GM19372 (cell line): ENCODE data around the gene ABCC1.
"Not testable (repeated sequence)": the region's sequence is repeated elsewhere in the genome, so short reads cannot be mapped to it uniquely, and the experiment has no call there.

ENCODE experiments used
- ATAC-seq: cut with Tn5 transposase; IDR thresholded peaks from one replicate; pipeline ENCODE4 v1.9.1; 2021; ENCODE audit warnings: mild to moderate bottlenecking, low read depth, moderate library complexity; ENCODE audit not compliant: unreplicated experiment

The ABCC1 gene

DNA sequence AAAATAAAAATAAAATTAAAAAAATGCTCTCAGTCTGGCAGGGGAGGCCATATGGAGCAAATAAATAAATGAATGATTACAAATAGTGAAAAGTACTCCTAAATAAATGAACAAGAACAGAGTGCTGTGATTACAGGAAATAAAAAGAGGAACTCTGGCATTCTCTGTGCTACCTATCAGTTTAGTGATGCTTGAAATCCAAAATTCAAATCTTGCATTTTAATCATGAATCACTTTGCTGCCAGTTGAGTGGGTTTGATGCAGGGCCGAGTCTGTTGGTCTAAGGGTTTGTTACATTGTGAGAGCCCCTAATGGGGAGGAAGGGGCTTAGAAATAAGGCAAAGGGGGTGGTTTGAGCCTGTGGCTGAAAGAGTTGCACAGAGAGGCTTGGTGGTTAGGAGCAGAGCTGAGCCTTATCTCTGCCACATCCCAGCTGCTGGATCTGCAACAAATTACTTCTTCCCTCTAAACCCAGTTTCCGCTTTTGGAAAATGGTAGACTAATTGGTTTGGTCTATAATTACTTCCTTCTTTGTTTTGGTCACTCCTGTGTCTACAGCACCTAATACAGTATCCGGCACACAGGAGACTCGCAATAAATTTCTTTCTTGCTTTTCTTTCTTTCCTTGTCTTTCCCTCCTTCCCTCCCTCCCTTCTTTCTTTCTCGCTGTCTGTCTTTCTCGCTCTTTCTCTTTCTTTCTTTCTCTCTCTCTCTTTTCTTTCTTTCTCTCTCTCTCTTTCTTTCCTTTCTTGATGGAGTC lies 6.3 kb upstream of the ABCC1 start:
- no peak for ATAC-seq

DNA sequence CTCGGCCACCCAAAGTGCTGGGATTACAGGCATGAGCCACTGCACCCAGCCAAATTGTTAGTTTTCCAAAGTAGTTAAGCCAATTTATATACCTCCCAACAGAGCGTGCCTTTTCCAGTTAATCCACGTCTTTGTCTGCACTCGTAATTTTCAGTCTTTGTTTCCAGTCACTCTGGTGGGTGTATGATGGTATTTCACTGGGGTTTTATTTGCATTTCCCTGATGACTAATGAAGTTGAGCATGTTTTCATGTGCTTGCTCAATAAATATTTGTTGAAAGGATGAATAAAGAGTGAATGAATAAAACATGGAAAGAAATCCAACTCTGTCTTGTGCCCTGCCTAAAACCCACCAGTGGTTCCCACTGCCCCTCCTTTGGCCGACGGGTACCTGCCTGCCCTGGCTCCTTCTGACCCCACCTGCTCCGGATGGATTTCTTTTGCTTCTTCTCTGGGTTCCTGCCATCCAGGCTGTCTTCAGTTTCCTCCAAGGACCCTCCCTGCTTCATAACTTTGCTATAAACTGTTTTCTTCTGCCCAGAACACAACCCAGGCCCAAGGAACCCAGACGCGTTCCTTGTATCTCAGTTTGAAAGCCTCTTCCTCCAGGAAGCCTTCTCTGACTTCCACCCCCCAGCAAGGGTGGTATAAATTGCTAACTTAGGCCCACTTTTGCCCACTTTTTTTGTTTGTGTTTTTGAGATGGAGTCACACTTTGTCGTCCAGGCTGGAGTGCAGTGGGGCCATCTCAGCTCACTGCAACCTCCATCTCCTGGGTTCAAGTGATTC lies 3.0 kb upstream of the ABCC1 start:
- no peak for ATAC-seq

DNA sequence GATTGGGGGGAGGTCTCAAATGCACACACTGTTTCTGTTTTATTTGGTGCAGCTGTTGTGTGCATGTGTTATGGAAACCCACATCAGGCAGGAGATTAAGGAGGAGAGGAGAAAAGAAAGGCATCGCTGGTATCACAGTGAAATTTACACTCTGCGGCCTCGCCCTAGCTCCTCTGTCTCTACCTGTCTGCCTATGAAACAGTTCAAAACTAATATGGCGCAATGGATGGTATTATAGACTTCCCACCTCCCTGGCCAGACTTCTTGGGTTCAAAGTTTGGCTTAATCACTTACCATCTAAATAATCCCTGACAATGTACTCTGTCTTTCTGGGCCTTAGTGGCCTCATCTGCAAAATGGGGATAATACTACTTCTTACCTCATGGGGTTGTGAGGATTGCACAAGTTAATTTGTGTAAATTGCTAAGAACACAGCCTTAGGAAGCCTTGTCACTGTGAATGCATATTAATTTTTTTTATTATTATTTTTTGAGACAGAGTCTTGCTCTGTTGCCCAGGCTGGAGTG lies 1.4 kb upstream of the ABCC1 start:
- ATAC-seq: no peak

DNA sequence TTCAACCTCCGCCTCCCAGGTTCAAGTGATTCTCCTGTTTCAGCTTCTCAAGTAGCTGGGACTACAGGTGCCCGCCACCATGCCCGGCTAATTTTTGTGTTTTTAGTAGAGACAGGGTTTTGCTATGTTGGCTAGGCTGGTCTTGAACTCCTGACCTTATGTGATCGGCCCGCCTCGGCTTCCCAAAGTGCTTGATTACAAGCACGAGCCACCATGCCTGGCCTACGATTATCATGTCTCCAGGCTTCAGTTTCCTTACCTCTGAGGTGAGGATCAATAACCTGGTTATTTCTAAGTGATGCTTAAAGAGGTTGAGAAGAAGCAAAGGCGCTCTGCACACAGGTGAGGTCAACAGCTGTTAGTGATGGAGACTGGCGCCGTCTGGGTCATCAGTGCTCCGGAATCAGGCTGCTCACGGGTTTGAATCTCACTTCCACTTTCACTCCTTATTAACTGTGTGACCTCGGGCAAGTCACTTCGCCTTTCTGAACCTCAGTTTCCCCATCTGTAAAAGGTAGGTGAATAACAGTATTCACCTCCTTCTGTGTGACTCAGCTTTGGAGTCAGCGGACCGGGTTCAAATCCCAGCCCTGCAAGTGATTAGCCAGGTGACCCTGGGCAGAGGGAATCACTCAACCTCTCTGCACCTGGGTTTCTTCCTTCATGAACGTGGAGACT lies 745 bp upstream of the ABCC1 start:
- peak; percentile 32 for ATAC-seq

DNA sequence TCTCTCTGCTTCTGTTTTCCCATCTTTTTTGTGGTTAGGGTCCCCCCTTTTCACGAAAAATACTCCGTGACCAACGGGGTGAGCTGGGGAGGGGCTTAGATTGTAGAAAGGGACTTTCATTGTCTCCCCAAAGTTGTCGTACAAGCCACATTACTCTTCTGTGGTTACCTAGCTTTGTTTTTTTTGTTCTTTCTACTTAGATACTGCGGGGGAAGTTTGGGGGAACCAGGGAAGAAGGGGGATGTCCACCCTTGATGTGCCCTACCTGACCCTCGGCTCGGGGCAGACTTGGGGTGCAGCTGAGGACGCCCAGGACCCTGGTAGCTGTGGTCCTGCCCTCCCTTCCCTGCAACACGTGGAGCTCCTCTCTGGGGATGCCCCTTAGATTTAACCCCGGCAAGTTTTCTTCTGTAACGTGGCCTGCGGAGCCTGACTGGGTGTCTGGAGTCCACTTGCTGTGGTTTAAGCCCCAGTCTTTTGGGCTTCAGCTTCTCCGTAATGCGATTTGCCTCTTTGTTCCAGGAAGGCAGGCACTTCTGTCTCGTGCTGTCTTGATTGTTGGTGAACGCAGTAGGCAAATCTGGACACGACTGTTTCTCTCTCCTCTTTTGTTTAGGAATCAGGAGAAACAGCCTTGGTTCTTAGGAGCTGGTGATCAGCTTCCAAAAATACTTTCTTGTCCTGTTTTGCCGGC lies 892 bp downstream of the ABCC1 start:
- no peak for ATAC-seq

DNA sequence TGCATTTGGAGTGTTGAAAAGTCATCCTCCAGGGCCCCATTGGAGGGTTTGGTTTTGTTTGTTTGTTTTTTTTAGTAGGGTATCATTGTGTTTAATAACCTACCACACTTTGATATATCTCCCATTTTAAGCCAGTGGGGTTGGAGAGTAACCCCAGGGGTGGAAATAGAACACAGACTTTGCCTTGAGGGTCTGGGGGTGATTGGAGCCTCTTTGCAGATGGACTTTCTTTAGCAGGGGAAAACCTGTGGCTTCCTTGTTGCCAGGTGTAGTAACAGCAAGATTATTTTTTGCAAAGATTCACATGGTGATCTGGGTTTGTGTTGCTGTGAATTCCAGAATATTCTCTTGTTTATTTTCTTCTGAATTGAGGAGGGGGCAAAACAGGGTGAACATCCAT lies 1.5 kb downstream of the ABCC1 start:
- ATAC-seq: no peak

DNA sequence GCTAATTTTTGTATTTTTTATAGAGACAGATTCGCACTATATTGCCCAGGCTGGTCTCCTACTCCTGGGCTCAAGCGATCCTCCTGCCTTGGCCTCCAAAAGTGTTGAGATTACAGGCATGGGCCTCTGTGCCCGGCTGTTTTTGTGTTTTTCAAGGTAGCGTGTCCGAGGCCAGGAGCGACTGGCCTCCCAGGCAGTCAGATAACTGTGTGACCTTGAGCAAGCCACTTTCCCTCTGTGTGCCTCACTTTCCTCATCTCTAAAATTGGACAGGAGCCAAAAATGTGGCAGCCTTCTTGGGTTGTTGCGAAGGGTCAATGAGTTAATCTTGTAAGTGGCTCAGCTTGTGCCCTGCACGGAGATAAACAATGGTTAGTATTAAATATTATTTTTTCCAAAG lies 2.4 kb downstream of the ABCC1 start:
- no peak for ATAC-seq

DNA sequence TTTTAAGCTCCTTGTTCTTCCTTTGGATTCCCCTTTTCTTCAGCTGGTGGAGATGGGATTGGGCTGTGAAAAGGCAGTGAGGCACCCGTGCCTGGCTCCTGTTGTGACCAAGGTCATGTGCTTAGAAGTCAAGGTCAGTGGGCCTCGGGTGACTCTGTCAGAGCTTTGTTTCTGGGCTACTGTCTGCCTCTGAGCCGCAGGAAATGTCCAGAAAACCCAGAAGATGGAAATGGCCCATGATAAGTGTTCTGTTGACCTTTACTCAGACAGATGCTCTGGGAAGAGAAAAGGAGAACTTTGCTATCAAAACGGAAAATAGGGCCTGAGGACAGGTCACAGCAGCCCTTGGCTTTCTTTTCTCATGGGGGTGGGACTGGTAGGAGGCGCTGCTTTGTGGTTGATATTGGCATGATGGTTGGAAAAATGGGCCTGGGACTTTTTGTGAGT lies 2.9 kb downstream of the ABCC1 start:
- no peak for ATAC-seq

DNA sequence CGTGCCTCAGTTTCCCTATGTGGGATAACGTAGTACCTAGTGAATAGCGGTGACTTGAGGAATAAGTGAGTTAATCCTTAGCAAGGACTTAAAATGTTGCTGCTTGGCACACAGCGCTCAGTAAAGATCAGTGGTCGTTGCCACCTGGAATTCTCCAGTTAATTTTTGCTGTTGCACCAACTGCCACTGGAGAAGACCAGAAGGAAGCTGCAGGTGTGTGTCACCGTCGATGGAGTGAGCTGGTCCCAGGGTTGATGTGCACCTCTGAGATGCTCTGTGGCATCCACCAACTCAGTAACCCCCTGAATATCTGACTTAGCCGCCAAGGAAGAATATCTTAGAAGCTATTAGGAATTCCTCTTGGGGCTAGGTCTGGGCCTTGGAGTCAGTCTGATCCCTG lies 4.1 kb downstream of the ABCC1 start:
- ATAC-seq: no peak

DNA sequence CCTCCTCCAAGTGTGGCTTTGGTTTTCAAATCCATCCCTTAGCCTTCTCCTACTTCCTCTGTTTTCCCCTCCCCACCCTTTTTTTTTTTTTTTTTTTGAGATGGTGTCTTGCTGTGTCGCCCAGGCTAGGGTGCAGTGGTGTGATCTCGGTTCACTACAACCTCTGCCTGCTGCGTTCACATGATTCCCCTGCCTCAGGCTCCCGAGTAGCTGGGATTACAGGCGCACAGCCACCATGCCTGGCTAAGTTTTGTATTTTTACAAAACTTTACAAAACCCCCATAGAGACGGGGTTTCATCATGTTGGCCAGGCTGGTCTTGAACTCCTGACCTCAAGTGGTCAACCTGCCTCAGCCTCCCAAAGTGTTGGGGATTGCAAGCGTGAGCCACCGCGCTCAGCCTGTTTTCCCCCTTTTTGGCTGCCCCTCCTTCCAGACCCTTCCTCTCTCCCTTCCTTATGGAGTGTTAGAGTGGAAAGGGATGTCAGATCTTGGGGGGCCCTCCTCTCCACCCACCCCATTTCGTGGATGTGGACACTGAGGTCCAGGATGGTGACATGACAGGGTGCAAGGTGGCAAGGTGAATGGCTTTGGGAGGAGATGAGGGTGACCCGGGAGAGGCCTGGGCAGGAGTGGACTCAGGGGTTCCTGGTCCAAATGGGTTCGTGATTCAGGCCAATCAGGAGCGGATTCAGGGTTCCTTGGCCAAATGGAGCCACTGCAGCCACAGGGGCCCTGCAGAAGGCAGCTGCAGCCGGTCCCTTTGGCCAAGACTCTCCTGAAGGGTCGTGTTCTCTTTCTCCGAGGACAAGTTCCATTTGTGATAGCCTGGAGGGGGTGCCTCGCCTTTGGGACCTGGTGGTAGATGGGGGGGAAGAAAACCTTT lies 4.8 kb downstream of the ABCC1 start:
- no peak for ATAC-seq

DNA sequence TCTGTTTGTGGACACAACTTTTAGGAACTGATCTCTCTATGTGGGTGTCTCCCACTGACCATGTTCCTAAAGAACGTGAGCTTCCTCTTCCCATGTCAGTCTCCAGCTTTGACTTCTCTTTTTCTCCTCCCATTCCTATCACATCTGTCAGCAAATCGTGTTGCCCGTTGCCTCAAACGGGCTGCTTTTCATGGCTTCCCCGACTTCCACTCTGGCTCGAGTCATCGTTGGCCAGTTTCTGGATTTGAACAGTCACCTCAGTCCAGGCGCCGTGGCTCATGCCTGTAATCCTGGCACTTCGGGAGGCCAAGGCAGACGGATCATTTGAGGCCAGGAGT lies 5.4 kb downstream of the ABCC1 start:
- no peak for ATAC-seq

DNA sequence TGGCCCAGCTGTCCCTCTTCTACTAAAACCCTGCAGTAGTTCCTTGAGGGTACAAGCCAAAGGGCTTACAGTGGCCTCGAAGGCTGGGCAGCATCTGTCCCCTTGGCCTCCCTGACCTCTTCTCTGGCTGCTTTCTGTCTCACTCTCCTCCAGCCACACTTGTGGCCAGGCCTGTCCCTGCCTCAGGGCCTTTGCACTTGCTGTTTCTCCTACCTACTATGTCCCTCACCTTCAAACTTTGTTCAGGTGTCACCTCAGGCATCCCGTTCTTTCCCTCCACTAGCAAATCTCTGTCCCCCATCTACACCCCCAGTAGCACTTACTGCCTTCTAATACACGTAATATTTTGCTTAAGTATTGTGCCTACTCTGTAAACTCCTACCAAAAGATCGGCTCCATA lies 6.0 kb downstream of the ABCC1 start:
- no peak for ATAC-seq

DNA sequence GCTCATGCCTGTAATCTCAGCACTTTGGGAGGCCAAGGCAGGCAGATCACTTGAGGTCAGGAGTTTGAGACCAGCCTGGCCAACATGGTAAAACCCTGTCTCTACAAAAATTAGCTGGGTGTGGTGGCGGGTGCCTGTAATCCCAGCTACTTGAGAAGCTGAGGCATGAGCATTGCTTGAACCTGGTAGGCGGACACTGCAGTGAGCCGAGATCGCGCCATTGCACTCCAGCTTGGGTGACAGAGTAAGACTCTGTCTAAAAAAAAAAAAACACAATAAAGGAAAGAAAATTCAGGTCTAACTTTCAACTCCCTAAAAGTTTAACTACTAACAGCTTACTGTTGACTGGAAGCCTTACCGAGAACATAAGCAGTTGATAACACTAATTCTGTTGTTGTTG lies 6.7 kb downstream of the ABCC1 start:
- not testable (repeated sequence) for ATAC-seq

DNA sequence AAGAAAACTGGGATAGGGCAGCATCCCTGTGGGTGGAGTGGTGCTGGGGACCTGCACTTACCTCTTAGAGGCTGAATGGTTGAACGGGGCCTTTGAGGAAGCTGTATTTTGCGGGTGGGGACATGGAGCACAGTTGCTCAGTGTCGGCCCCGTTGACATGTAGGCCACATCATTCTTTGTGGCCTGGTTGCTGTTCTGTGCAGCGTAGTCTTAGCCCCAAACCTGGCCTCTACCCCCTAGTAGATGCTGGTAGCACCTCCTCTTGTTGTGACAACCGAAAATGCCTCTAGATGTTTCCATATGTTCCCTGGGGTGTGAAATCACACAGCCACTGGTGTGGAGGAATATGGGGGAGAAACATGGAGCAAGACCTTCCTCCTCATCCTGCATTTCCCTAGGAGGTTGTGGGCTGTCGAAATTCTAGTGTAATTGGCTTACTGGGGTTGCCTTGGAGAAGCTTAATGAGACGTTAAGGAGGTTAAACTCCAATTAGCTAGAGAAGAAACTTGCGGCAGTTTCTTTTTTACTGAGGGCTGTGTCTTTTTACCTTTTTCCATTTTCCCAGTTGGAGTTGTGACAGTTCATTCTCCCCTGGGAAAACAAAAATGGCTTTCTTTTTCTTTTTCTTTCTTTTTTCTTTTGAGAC lies 9.4 kb downstream of the ABCC1 start:
- no peak for ATAC-seq

DNA sequence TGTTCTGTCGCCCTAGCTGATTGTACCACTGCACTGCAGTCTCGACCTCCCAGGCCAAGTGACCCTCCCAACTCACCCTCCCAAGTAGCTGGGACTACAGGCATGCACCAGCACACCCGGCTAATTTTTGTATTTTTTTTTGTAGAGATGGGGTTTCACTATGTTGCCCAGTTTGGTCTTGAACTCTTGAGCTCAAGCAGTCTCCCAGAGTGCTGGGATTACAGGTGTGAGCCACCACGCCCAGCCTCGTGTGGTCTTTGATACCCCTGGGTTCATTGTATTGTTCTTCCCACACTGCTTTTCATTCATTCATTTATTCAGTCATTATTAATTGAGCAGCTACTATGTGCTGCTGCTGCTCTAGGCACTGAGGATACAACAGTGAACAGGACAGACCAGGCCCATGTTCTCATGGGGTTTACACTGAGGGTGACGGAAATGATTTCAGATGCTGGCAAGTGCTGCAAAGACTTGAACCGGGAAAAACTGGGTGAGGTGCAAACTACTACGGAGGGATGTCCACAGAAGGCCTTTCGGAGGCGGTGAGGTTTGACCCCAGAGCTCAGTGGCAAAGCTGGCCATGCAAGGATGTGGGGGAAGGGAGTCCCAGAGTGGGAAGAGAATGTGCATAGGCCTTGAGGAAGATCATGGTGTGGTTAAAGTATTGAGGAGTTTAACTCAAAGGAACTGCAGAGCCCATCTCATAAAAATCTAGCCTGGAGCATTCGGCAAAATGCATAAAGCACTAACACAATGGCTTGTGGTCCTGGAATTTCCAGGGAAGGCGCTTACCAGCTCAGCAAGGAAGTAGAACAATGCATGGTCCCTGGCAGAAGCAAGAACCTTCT lies 10.9 kb downstream of the ABCC1 start:
- no peak for ATAC-seq

DNA sequence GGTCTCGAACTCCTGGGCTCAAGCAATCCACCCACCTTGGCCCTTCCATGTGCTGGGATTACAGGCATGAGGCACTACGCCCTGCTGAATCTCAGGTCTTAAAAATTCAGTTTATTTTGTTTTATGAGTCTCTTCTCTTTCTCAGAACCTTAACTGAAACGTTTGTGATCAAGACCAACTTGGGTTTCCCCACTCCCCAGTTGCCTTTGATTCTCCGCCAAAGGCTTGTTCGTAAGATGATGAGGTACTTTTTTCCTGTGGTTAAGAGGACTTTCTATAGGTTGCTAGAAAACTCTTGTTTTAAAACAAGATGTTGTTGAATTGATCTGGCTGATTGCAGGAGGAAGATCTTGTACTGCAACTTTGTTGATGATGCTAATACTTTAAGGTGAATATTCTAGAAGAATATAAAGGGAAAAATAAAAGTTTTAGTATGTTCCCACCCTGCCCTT lies 11.7 kb downstream of the ABCC1 start:
- ATAC-seq: peak; percentile 84

DNA sequence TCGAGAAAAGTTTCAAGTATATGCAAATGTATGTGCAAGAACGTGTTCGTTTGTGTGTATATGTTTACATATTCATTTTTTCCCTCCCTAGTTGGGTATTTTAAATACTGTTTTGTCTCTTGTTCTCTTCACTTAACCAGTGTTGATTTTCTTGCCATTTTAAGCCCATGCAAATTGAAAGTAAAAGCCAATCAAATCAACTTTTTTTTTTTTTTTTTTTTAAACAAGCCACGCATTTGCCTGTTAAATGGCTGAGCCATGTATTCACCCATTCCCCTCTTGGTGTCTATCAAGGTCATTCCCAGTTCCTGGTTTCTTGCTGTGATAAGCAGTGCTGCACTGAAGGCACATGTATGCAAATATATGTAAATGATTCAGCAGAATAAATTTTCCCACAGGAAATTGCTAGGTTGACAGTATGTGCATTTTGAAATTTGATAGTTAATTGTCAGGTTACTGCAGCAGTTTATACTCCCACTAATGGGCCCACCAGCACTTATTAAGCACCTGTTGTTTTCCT lies 12.2 kb downstream of the ABCC1 start:
- ATAC-seq: peak; percentile 12

DNA sequence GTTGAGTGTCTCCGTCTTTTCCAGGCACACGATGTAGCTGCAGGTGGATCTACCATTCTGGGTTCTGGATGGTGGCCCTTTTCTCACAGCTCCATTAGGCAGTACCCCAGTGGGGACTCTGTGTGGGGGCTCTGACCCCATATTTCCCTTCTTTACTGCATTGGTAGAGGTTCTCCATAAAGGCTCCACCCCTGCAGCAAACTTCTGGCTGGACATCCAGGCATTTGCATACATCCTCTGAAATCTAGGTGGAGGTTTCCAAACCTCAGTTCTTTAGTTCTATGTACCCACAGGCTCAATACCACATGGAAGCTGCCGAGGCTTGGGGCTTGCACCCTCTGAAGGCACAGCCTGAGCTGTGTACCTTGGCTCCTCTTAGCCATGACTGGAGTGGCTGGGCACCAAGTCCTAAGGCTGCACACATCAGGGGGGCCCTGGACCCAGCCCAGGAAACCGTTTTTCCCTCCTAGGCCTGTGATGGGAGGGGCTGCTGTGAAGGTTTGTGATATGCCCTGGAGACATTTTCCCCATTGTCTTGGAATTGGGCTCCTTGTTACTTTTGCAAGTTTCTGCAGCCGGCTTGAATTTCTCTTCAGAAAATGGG lies 14.0 kb downstream of the ABCC1 start:
- ATAC-seq: no peak
